SJCRH30 (cell line): ENCODE results near the gene SLX4IP. TPM values are rescaled to one million over a fixed set of nuclear protein-coding genes. Genes with fewer than 3 reads are reported as not detected.

Experiments used
- DNase-seq, 2 experiments: peaks; one replicate each; pipeline ENCODE4 v3.0.0-alpha.2; 2015 to 2020
- H3K27ac ChIP-seq: fragments of 250-450 bp; sonication (Bioruptor Pico); 2 replicates; pipeline ENCODE4 v1.5.1; 2020; ENCODE audit warnings: mild to moderate bottlenecking, moderate library complexity
- H3K27me3 ChIP-seq: fragments of 250-450 bp; sonication (Bioruptor Pico); 2 replicates; pipeline ENCODE4 v1.5.1; 2020; ENCODE audit warnings: mild to moderate bottlenecking, moderate library complexity
- H3K36me3 ChIP-seq: fragments of 250-450 bp; sonication (Bioruptor Pico); 2 replicates; pipeline ENCODE4 v1.5.1; 2020; ENCODE audit warnings: mild to moderate bottlenecking, moderate library complexity
- H3K4me1 ChIP-seq: fragments of 250-450 bp; sonication (Bioruptor Pico); 2 replicates; pipeline ENCODE4 v1.5.1; 2020; ENCODE audit warnings: mild to moderate bottlenecking, moderate library complexity
- H3K4me3 ChIP-seq: fragments of 250-450 bp; sonication (Bioruptor Pico); 2 replicates; pipeline ENCODE4 v1.5.1; 2020; ENCODE audit warnings: mild to moderate bottlenecking, moderate library complexity
- H3K9me3 ChIP-seq: fragments of 250-450 bp; sonication (Bioruptor Pico); replicated peaks from 2 replicates; pipeline ENCODE4 v1.5.1; 2020; ENCODE audit warnings: mild to moderate bottlenecking, moderate library complexity
- total RNA-seq: library from RNA; depleted of rRNA; stranded (reverse); fragments of >200 nt; shearing (Covaris generic); gene quantifications from 2 replicates; pipeline ENCODE4 v1.2.3, GENCODE V29; 2014

The SLX4IP gene
- total RNA-seq, 1 experiment from 2014 or later = 11.5 TPM

- Histone ChIP-seq H3K4me1 (peaks cover 37% of the 10 kb centered on the region), H3K27ac (peak overlapping the region; percentile 79), H3K9me3 (no peaks in the 10 kb centered on the region), H3K4me3 (peak overlapping the region; percentile 9; the same call in 1 of the 2 replicates), H3K27me3 (no peaks in the 10 kb centered on the region), H3K36me3 (no peaks in the 10 kb centered on the region)
- peak; percentile 81 to 89 for DNase-seq
Observed at GRCh38 chr20:10466325-10466724, 31.2 kb downstream of the SLX4IP start.

GRCh38 chr20:10466855-10467254 lies 31.8 kb downstream of the SLX4IP start:
- Histone ChIP-seq H3K4me3 (peak overlapping the region; percentile 9; the same call in 1 of the 2 replicates), H3K36me3 (no peaks in the 10 kb centered on the region), H3K9me3 (no peaks in the 10 kb centered on the region), H3K27ac (peak overlapping the region; percentile 79), H3K27me3 (no peaks in the 10 kb centered on the region), H3K4me1 (peaks cover 40% of the 10 kb centered on the region)
- peak in 1 of 2 experiments; percentile 28 for DNase-seq

GRCh38 chr20:10467681-10468339 lies 32.7 kb downstream of the SLX4IP start:
- no peak for DNase-seq
- H3K4me1 ChIP-seq = peaks cover 37% of the 10 kb centered on the region
- H3K4me3 ChIP-seq = no peak overlapping the region
- peak overlapping the region; percentile 79 for H3K27ac ChIP-seq
- H3K9me3 ChIP-seq = no peaks in the 10 kb centered on the region
- no peaks in the 10 kb centered on the region for H3K27me3 ChIP-seq
- no peaks in the 10 kb centered on the region for H3K36me3 ChIP-seq

- Histone ChIP-seq H3K36me3 (no peaks in the 10 kb centered on the region), H3K27me3 (no peaks in the 10 kb centered on the region), H3K4me3 (no peak overlapping the region), H3K27ac (no peak overlapping the region), H3K9me3 (no peaks in the 10 kb centered on the region), H3K4me1 (peaks cover 39% of the 10 kb centered on the region)
- no peak for DNase-seq
Observed at GRCh38 chr20:10468340-10468845, 33.3 kb downstream of the SLX4IP start.

GRCh38 chr20:10469056-10469455 lies 34.0 kb downstream of the SLX4IP start:
- H3K9me3 ChIP-seq = no peaks in the 10 kb centered on the region
- H3K4me3 ChIP-seq = no peak overlapping the region
- no peak for DNase-seq
- H3K27ac ChIP-seq = no peak overlapping the region
- H3K4me1 ChIP-seq = peaks cover 39% of the 10 kb centered on the region
- H3K36me3 ChIP-seq = no peaks in the 10 kb centered on the region
- H3K27me3 ChIP-seq = no peaks in the 10 kb centered on the region

- H3K4me3 ChIP-seq = no peak overlapping the region
- peak; percentile 40 to 74 for DNase-seq
- no peaks in the 10 kb centered on the region for H3K27me3 ChIP-seq
- H3K36me3 ChIP-seq = no peaks in the 10 kb centered on the region
- H3K27ac ChIP-seq = no peak overlapping the region
- peaks cover 39% of the 10 kb centered on the region for H3K4me1 ChIP-seq
- no peaks in the 10 kb centered on the region for H3K9me3 ChIP-seq
Observed at GRCh38 chr20:10469599-10469998, 34.5 kb downstream of the SLX4IP start.

GRCh38 chr20:10470276-10470675 lies 35.2 kb downstream of the SLX4IP start:
- H3K27ac ChIP-seq = no peak overlapping the region
- no peaks in the 10 kb centered on the region for H3K9me3 ChIP-seq
- no peak for DNase-seq
- H3K36me3 ChIP-seq = no peaks in the 10 kb centered on the region
- H3K4me3 ChIP-seq = no peak overlapping the region
- H3K4me1 ChIP-seq = peaks cover 33% of the 10 kb centered on the region
- H3K27me3 ChIP-seq = no peaks in the 10 kb centered on the region

GRCh38 chr20:10472871-10473270 lies 37.8 kb downstream of the SLX4IP start:
- Histone ChIP-seq H3K27me3 (no peaks in the 10 kb centered on the region), H3K4me1 (peaks cover 14% of the 10 kb centered on the region), H3K36me3 (no peaks in the 10 kb centered on the region), H3K9me3 (no peaks in the 10 kb centered on the region), H3K27ac (no peak overlapping the region), H3K4me3 (no peak overlapping the region)
- no peak for DNase-seq

- H3K4me1 ChIP-seq = peaks cover 7% of the 10 kb centered on the region
- H3K36me3 ChIP-seq = no peaks in the 10 kb centered on the region
- no peaks in the 10 kb centered on the region for H3K27me3 ChIP-seq
- no peak overlapping the region for H3K4me3 ChIP-seq
- no peak overlapping the region for H3K27ac ChIP-seq
- no peaks in the 10 kb centered on the region for H3K9me3 ChIP-seq
- DNase-seq = no peak
Observed at GRCh38 chr20:10474606-10475184, 39.6 kb downstream of the SLX4IP start.

GRCh38 chr20:10475225-10475624 lies 40.1 kb downstream of the SLX4IP start:
- Histone ChIP-seq H3K4me1 (peaks cover 7% of the 10 kb centered on the region), H3K27ac (no peak overlapping the region), H3K36me3 (no peaks in the 10 kb centered on the region), H3K27me3 (no peaks in the 10 kb centered on the region), H3K9me3 (no peaks in the 10 kb centered on the region), H3K4me3 (no peak overlapping the region)
- no peak for DNase-seq

- H3K27me3 ChIP-seq = no peaks in the 10 kb centered on the region
- H3K9me3 ChIP-seq = no peaks in the 10 kb centered on the region
- H3K4me1 ChIP-seq = peaks cover 8% of the 10 kb centered on the region
- H3K36me3 ChIP-seq = no peaks in the 10 kb centered on the region
- no peak overlapping the region for H3K27ac ChIP-seq
- DNase-seq = no peak
- no peak overlapping the region for H3K4me3 ChIP-seq
Observed at GRCh38 chr20:10476319-10476724, 41.2 kb downstream of the SLX4IP start.

- Histone ChIP-seq H3K27ac (no peak overlapping the region), H3K36me3 (no peaks in the 10 kb centered on the region), H3K4me1 (peaks cover 8% of the 10 kb centered on the region), H3K27me3 (no peaks in the 10 kb centered on the region), H3K9me3 (no peaks in the 10 kb centered on the region), H3K4me3 (no peak overlapping the region)
- no peak for DNase-seq
Observed at GRCh38 chr20:10478205-10478604, 43.1 kb downstream of the SLX4IP start.

- Histone ChIP-seq H3K9me3 (no peaks in the 10 kb centered on the region), H3K27me3 (no peaks in the 10 kb centered on the region), H3K36me3 (no peaks in the 10 kb centered on the region), H3K4me1 (peaks cover 8% of the 10 kb centered on the region), H3K27ac (no peak overlapping the region), H3K4me3 (no peak overlapping the region)
- DNase-seq = no peak
Observed at GRCh38 chr20:10478930-10479329, 43.8 kb downstream of the SLX4IP start.

- Histone ChIP-seq H3K4me3 (no peak overlapping the region), H3K27ac (no peak overlapping the region), H3K27me3 (no peaks in the 10 kb centered on the region), H3K36me3 (no peaks in the 10 kb centered on the region), H3K9me3 (no peaks in the 10 kb centered on the region), H3K4me1 (peaks cover 8% of the 10 kb centered on the region)
- DNase-seq = peak; percentile 44 to 64
Observed at GRCh38 chr20:10481676-10482075, 46.6 kb downstream of the SLX4IP start.

- H3K27me3 ChIP-seq = no peaks in the 10 kb centered on the region
- peaks cover 8% of the 10 kb centered on the region for H3K4me1 ChIP-seq
- no peaks in the 10 kb centered on the region for H3K36me3 ChIP-seq
- DNase-seq = no peak
- no peak overlapping the region for H3K27ac ChIP-seq
- H3K4me3 ChIP-seq = no peak overlapping the region
- no peaks in the 10 kb centered on the region for H3K9me3 ChIP-seq
Observed at GRCh38 chr20:10483691-10484090, 48.6 kb downstream of the SLX4IP start.
